Colonic mucosa (tissue), 4 donors: Measurements from ENCODE around the gene BARX2. TPM values are rescaled to one million over a fixed set of nuclear protein-coding genes. Genes with fewer than 3 reads are reported as not detected.
"Not testable (repeated sequence)": the region's sequence is repeated elsewhere in the genome, so short reads cannot be mapped to it uniquely, and the experiment has no call there.

Source experiments
- DNase-seq: peaks from one replicate; pipeline ENCODE4 v3.0.0-alpha.2; 2020
- H3K27ac ChIP-seq: fragments of 200-600 bp; one replicate; pipeline ENCODE4 v1.8.0; 2021
- H3K27me3 ChIP-seq: fragments of 200-600 bp; one replicate; pipeline ENCODE4 v1.8.0; 2021
- H3K36me3 ChIP-seq: fragments of 200-600 bp; one replicate; pipeline ENCODE4 v1.8.0; 2021
- H3K4me1 ChIP-seq: fragments of 200-600 bp; one replicate; pipeline ENCODE4 v1.8.0; 2021; ENCODE audit warnings: mild to moderate bottlenecking
- H3K4me3 ChIP-seq: fragments of 200-600 bp; one replicate; pipeline ENCODE4 v1.8.0; 2021
- H3K9ac ChIP-seq, 2 donors: one replicate each; pipeline ENCODE4 v1.7.0; 2013; ENCODE audit warnings: control low read depth in 2 of 2, low read depth in 2 of 2, low read length in 2 of 2
- H3K9me3 ChIP-seq: fragments of 200-600 bp; one replicate; pipeline ENCODE4 v1.8.0; 2021
- CTCF ChIP-seq: fragments of 200-600 bp; IDR thresholded peaks from one replicate; pipeline ENCODE4 v1.8.0; 2022; ENCODE audit warnings: antibody characterized with exemption, mild to moderate bottlenecking
- intact Hi-C: fragments of 100-400 bp; cut with DNase I; formaldehyde crosslinking; loops from one replicate; pipeline ENCODE4 v1.14.1; 2022
- total RNA-seq, 2 donors: library from RNA; stranded (reverse); fragmentation: NEBNext Ultra II Directional in 1 of 2; extraction: Animal tissue kit (Norgen Biotek cat#: 25700) in 1 of 2; gene quantifications; one replicate each; pipeline ENCODE4 v1.2.1, GENCODE V29; 2021
- donor health status: healthy.
- donor health status: DM: no; HTN: no; CAD: no.
- donor health status: DM: no; HTN: no; CAD: no.

The BARX2 gene
- 10 to 100 TPM; 19.0 to 23.9 TPM for total RNA-seq

GRCh38 chr11:129375751-129376657, at the start of gene BARX2:
Gene BARX2, plus strand, starts transcription at chr11:129375848. Its CDS starts 188 bp downstream, at chr11:129376036.
- Histone ChIP-seq H3K4me1 (no peaks in the 10 kb centered on the region), H3K27me3 (peaks cover 17% of the 10 kb centered on the region), H3K36me3 (no peaks in the 10 kb centered on the region), H3K9me3 (no peaks in the 10 kb centered on the region), H3K4me3 (peak within 1 kb of the TSS; percentile 40), H3K27ac (peak within 1 kb of the TSS; percentile 95), H3K9ac (peak within 1 kb of the TSS; percentile 65 to 80)
- peak; percentile 22 for TF ChIP-seq CTCF
- intact Hi-C loops, result no loop called here
- DNase-seq, result peak; percentile 77

- H3K9me3 ChIP-seq, result no peaks in the 10 kb centered on the region
- no peak overlapping the region for H3K9ac ChIP-seq
- H3K4me1 ChIP-seq, result peaks cover 7% of the 10 kb centered on the region
- no peaks in the 10 kb centered on the region for H3K27me3 ChIP-seq
- no peaks in the 10 kb centered on the region for H3K36me3 ChIP-seq
- H3K27ac ChIP-seq, result no peak overlapping the region
- DNase-seq, result no peak
- TF ChIP-seq CTCF, result no peak
- no peak overlapping the region for H3K4me3 ChIP-seq
- intact Hi-C loops, result no loop called here
These were observed 48.7 kb upstream of the BARX2 start for GRCh38 chr11:129326921-129327320.

GRCh38 chr11:129327708-129328107, 47.9 kb upstream of the BARX2 start:
- intact Hi-C loops, H3K4me3 ChIP-seq, H3K27me3 ChIP-seq, H3K36me3 ChIP-seq, H3K27ac ChIP-seq, H3K9ac ChIP-seq, DNase-seq, H3K4me1 ChIP-seq, H3K9me3 ChIP-seq: not testable (repeated sequence)

- Histone ChIP-seq H3K36me3 (no peaks in the 10 kb centered on the region), H3K4me3 (no peak overlapping the region), H3K9ac (no peak overlapping the region), H3K27ac (no peak overlapping the region), H3K9me3 (no peaks in the 10 kb centered on the region), H3K4me1 (peaks cover 3% of the 10 kb centered on the region), H3K27me3 (no peaks in the 10 kb centered on the region)
- intact Hi-C loops, result no loop called here
- no peak for DNase-seq
- no peak for TF ChIP-seq CTCF
These were observed 46.9 kb upstream of the BARX2 start for GRCh38 chr11:129328756-129329155.

- intact Hi-C loops, result loop anchor here (5.0 kb wide), 1 partner anchor 214 kb away; no protein-coding TSS in a partner anchor
- Histone ChIP-seq H3K9me3 (no peaks in the 10 kb centered on the region), H3K4me3 (no peak overlapping the region), H3K27ac (no peak overlapping the region), H3K4me1 (no peaks in the 10 kb centered on the region), H3K36me3 (no peaks in the 10 kb centered on the region), H3K27me3 (no peaks in the 10 kb centered on the region), H3K9ac (no peak overlapping the region)
- TF ChIP-seq CTCF, result no peak
- peak; percentile 73 for DNase-seq
These were observed 44.4 kb upstream of the BARX2 start for GRCh38 chr11:129331217-129331616.

- Histone ChIP-seq H3K4me1 (no peaks in the 10 kb centered on the region), H3K27me3 (no peaks in the 10 kb centered on the region), H3K9me3 (no peaks in the 10 kb centered on the region), H3K36me3 (no peaks in the 10 kb centered on the region), H3K4me3 (no peak overlapping the region), H3K27ac (no peak overlapping the region), H3K9ac (no peak overlapping the region)
- DNase-seq, result peak; percentile 94
- intact Hi-C loops, result loop anchor here (5.0 kb wide), 1 partner anchor 215 kb away; no protein-coding TSS in a partner anchor
- TF ChIP-seq CTCF, result peak; percentile 81
These were observed 43.8 kb upstream of the BARX2 start for GRCh38 chr11:129331871-129332274.
